ENCODE measurements around the gene ZNF619.

DNA sequence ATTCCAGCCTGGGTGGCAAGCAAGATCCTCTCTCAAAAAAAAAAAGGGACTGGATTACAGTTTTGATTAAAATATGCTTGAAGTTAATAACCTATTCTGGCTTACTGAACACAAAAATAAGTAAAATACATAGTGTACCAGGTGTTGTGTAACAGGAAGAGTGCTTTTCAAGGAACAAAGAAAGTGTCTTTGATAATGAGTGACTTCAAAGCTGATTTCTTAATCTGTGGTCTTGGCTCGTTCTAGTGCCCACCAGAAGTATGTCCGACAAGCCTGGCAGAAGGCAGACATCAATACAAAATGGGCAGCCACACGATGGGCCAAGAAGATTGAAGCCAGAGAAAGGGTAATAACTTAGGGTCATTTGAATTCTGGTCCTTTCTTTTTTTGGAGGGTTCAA, 15.8 kb upstream of the ZNF619 start:
- TF ChIP-seq, protein P1, sequence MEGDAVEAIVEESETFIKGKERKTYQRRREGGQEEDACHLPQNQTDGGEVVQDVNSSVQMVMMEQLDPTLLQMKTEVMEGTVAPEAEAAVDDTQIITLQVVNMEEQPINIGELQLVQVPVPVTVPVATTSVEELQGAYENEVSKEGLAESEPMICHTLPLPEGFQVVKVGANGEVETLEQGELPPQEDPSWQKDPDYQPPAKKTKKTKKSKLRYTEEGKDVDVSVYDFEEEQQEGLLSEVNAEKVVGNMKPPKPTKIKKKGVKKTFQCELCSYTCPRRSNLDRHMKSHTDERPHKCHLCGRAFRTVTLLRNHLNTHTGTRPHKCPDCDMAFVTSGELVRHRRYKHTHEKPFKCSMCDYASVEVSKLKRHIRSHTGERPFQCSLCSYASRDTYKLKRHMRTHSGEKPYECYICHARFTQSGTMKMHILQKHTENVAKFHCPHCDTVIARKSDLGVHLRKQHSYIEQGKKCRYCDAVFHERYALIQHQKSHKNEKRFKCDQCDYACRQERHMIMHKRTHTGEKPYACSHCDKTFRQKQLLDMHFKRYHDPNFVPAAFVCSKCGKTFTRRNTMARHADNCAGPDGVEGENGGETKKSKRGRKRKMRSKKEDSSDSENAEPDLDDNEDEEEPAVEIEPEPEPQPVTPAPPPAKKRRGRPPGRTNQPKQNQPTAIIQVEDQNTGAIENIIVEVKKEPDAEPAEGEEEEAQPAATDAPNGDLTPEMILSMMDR (IDR thresholded peaks at IDR 0.05) = no peak
- no peak for TF ChIP-seq POLR2A (IDR thresholded peaks at IDR 0.05)

Measured in testis (tissue), 2 donors.